Activated T-helper 17 cell treated with anti-CD3 and anti-CD28 coated beads, Interleukin-2, amount 50 U/mL, for 72 hours (primary cell): ENCODE data around the gene STARD4. TPM values are rescaled to one million over a fixed set of nuclear protein-coding genes. Genes with fewer than 3 reads are reported as not detected.

ENCODE experiments used
- ATAC-seq: fragments of 150-1000 bp; cut with Tn5 transposase; replicated peaks from 2 replicates; pipeline ENCODE4 v1.10.0; 2021; ENCODE audit warnings: mild to moderate bottlenecking, moderate library complexity
- H3K27ac Mint-ChIP-seq: one replicate; pipeline ENCODE4 v1.8.0; 2022; ENCODE audit warnings: mixed read lengths
- H3K27me3 Mint-ChIP-seq: one replicate; pipeline ENCODE4 v1.8.0; 2022; ENCODE audit warnings: mixed read lengths
- H3K36me3 Mint-ChIP-seq: one replicate; pipeline ENCODE4 v1.8.0; 2022; ENCODE audit warnings: low read depth, mild to moderate bottlenecking, mixed read lengths
- H3K4me1 Mint-ChIP-seq: one replicate; pipeline ENCODE4 v1.8.0; 2022; ENCODE audit warnings: mixed read lengths
- H3K4me3 Mint-ChIP-seq: one replicate; pipeline ENCODE4 v1.8.0; 2022; ENCODE audit warnings: mild to moderate bottlenecking, mixed read lengths
- H3K9me3 Mint-ChIP-seq: one replicate; pipeline ENCODE4 v1.8.0; 2022; ENCODE audit warnings: mixed read lengths
- total RNA-seq, 2 donors: library from RNA; stranded (reverse); gene quantifications; one replicate each; pipeline ENCODE4 v1.2.3, GENCODE V29; 2022

STARD4 gene
- total RNA-seq, 2 donors from 2014 or later, result 48.7 to 102 TPM

DNA sequence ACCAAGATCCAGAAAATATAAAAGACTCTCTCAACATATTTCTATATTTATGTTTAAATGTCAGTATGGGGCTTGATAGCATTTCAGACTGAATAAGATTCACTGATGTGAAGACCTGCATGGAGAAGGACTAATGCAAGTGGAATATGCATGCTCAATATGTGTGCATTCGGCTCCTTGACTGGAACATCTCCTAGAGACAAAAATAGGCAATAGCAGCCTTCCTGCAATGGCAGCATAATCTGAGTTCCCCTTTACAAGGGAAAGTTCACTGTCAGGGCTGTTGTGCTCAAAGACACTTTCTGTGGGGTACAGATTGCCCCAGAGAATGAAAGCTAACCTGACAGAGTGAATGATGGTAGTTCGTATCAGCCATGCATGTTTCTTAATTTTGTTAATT is 42.4 kb downstream of the STARD4 start:
- peaks cover 24% of the 10 kb centered on the region for H3K36me3 Mint-ChIP-seq

GRCh38 chr5:111469293-111469896 is 42.9 kb downstream of the STARD4 start:
- H3K27ac Mint-ChIP-seq, result no peak overlapping the region
- ATAC-seq, result no peak

More for the DNA sequence above, 42.4 kb downstream of the STARD4 start:
- Mint-ChIP-seq H3K4me3 (no peak overlapping the region), H3K27me3 (no peaks in the 10 kb centered on the region), H3K27ac (no peak overlapping the region), H3K4me1 (no peaks in the 10 kb centered on the region), H3K9me3 (no peaks in the 10 kb centered on the region)
- no peak for ATAC-seq

GRCh38 chr5:111463311-111463710 is 49.0 kb downstream of the STARD4 start:
- no peaks in the 10 kb centered on the region for H3K9me3 Mint-ChIP-seq
- ATAC-seq, result no peak
- peaks cover 15% of the 10 kb centered on the region for H3K4me1 Mint-ChIP-seq
- H3K27ac Mint-ChIP-seq, result peak overlapping the region; percentile 37
- H3K27me3 Mint-ChIP-seq, result no peaks in the 10 kb centered on the region
- H3K36me3 Mint-ChIP-seq, result peaks cover 42% of the 10 kb centered on the region
- no peak overlapping the region for H3K4me3 Mint-ChIP-seq

More at GRCh38 chr5:111469293-111469896, 42.9 kb downstream of the STARD4 start:
- Mint-ChIP-seq H3K4me1 (no peaks in the 10 kb centered on the region), H3K27me3 (no peaks in the 10 kb centered on the region), H3K9me3 (no peaks in the 10 kb centered on the region), H3K4me3 (no peak overlapping the region), H3K36me3 (peaks cover 19% of the 10 kb centered on the region)

DNA sequence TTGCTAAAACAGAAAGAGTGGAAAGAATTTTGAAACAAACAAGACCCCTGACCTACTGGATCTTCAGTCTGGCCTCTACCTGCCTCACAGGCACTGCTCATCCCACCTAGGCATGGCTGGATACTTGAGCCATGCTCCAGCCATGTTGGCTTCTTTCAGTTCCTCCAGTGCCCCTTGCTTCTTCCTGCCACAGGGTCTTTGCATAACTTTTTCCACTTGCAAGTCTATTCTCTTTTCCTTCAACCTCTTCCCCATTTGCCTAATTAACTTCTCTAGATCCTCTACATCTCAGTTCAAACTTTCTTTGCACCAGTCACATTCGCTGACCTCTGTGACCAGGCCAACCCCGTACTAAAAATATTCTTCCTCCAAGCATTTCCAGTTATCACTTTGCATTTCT is 50.4 kb downstream of the STARD4 start:
- no peak for ATAC-seq
- Mint-ChIP-seq H3K4me1 (peaks cover 15% of the 10 kb centered on the region), H3K4me3 (peak overlapping the region; percentile 7), H3K27me3 (no peaks in the 10 kb centered on the region), H3K9me3 (no peaks in the 10 kb centered on the region), H3K36me3 (peaks cover 54% of the 10 kb centered on the region), H3K27ac (peak overlapping the region; percentile 31)

- no peak for ATAC-seq
- peaks cover 15% of the 10 kb centered on the region for H3K4me1 Mint-ChIP-seq
- H3K27me3 Mint-ChIP-seq, result no peaks in the 10 kb centered on the region
- no peaks in the 10 kb centered on the region for H3K9me3 Mint-ChIP-seq
- no peak overlapping the region for H3K27ac Mint-ChIP-seq
- no peak overlapping the region for H3K4me3 Mint-ChIP-seq
- peaks cover 54% of the 10 kb centered on the region for H3K36me3 Mint-ChIP-seq
These were observed 51.1 kb downstream of the STARD4 start for GRCh38 chr5:111461255-111461671.

DNA sequence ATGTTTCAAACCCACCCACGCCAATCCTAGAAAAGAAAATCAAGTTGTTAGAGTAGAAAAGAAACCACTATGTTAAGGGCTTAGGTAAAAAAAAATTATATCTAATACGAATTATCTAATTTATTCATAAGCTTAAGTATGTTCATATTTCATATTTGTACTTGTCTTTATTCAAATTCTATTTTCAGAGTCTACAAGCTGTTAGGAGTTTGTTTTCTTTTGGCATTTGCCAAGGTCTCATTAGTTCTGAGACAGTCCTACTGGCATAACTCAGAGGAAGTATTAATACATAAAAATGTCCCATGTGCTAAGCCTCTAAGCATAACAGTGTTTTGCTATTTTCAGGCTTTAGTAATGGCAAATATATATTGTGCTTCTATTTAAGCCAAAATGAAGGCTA is 57.6 kb downstream of the STARD4 start:
- H3K9me3 Mint-ChIP-seq, result no peaks in the 10 kb centered on the region
- peaks cover 9% of the 10 kb centered on the region for H3K4me1 Mint-ChIP-seq
- no peak for ATAC-seq
- H3K27ac Mint-ChIP-seq, result no peak overlapping the region
- no peaks in the 10 kb centered on the region for H3K27me3 Mint-ChIP-seq
- H3K4me3 Mint-ChIP-seq, result no peak overlapping the region
- H3K36me3 Mint-ChIP-seq, result peaks cover 56% of the 10 kb centered on the region

DNA sequence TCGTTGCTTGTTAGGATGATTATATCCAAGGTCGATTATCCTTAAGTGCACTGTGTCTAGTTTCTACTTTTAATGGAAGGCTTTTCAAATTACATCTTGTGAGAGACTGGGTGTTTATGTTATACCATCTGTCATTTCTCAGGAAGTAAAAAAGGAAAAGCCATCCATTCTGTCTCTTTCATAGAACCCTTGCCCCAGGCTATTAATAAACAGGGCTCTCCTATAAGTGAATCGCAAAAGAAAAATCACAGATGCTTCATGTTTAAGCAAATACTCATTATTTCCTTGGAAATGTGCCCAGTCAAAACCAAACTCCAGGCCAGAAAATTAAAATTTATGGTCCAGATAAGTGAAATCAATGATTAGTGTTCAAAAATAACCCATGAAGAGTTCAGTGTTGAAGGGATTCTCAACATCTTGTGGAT is 58.1 kb downstream of the STARD4 start:
- Mint-ChIP-seq H3K4me1 (peaks cover 8% of the 10 kb centered on the region), H3K27ac (no peak overlapping the region), H3K4me3 (no peak overlapping the region), H3K36me3 (peaks cover 58% of the 10 kb centered on the region), H3K9me3 (no peaks in the 10 kb centered on the region), H3K27me3 (no peaks in the 10 kb centered on the region)
- no peak for ATAC-seq

DNA sequence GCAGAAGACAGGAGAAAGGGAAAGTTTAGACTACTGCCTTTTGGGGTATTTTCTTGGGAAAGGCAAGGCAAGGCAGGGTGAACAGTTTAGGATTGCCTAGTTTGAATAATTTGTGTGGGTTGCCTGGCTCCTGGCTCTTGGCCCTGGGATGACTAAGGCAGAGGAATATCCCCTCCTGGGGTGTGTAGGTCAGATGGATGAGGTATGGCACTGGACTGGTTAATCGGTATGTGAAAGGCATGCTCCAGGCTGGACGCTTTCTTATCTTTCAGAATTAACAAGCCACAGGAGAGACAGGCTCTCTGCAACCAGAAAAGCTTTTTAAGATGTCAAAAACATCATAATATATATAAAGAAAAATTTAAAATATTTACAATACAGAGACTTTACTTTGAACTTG is 58.6 kb downstream of the STARD4 start:
- no peak for ATAC-seq
- peaks cover 4% of the 10 kb centered on the region for H3K4me1 Mint-ChIP-seq
- H3K27me3 Mint-ChIP-seq, result no peaks in the 10 kb centered on the region
- no peak overlapping the region for H3K27ac Mint-ChIP-seq
- H3K36me3 Mint-ChIP-seq, result peaks cover 58% of the 10 kb centered on the region
- no peaks in the 10 kb centered on the region for H3K9me3 Mint-ChIP-seq
- H3K4me3 Mint-ChIP-seq, result no peak overlapping the region

DNA sequence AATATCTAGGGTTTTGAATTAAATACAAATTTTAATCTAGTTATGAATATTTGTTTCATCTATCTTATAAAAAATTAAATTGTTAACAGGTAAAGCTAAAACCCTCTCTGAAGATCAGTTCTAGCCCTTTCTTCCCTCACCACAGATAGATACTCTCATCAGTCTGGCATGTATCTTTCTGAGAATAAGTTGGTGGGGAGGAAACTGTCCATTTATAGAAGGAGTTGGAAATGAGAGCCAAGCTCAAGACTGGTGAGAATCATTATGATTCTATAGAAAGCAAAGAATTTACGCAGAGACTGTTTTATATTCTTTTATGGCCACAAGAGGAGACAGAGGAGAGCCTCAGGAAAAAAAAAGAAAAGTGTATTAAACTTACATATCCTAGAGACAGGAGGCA is 59.0 kb downstream of the STARD4 start:
- H3K27me3 Mint-ChIP-seq, result no peaks in the 10 kb centered on the region
- H3K27ac Mint-ChIP-seq, result no peak overlapping the region
- peaks cover 58% of the 10 kb centered on the region for H3K36me3 Mint-ChIP-seq
- no peaks in the 10 kb centered on the region for H3K4me1 Mint-ChIP-seq
- no peak for ATAC-seq
- H3K4me3 Mint-ChIP-seq, result no peak overlapping the region
- H3K9me3 Mint-ChIP-seq, result no peaks in the 10 kb centered on the region

GRCh38 chr5:111447822-111448221 is 64.5 kb downstream of the STARD4 start:
- ATAC-seq, result no peak
- Mint-ChIP-seq H3K4me3 (no peak overlapping the region), H3K36me3 (peaks cover 74% of the 10 kb centered on the region), H3K9me3 (no peaks in the 10 kb centered on the region), H3K4me1 (peaks cover 5% of the 10 kb centered on the region), H3K27me3 (no peaks in the 10 kb centered on the region), H3K27ac (peak overlapping the region; percentile 11)

GRCh38 chr5:111447099-111447498 is 65.2 kb downstream of the STARD4 start:
- H3K27me3 Mint-ChIP-seq, result no peaks in the 10 kb centered on the region
- H3K9me3 Mint-ChIP-seq, result no peaks in the 10 kb centered on the region
- peaks cover 5% of the 10 kb centered on the region for H3K4me1 Mint-ChIP-seq
- peaks cover 73% of the 10 kb centered on the region for H3K36me3 Mint-ChIP-seq
- no peak overlapping the region for H3K27ac Mint-ChIP-seq
- no peak overlapping the region for H3K4me3 Mint-ChIP-seq
- ATAC-seq, result no peak

Other genes with a start within 250 kb of the STARD4 start
- 10 to 100 TPM in 1 of 2 donors, 1 to 10 TPM in 1; 8.5 to 18.2 TPM for gene NREP, start 244.7 kb upstream of the STARD4 start, total RNA-seq